Loucy (cell line): ENCODE results near the gene SHISAL2A.

Experiments used
- H2AFZ ChIP-seq: fragments of 200-600 bp; sonication (generic); 2 replicates; pipeline ENCODE4 v1.6.0; 2016; ENCODE audit warnings: antibody characterized with exemption, mild to moderate bottlenecking, low read length, moderate library complexity
- H3F3A ChIP-seq: fragments of 200-600 bp; 2 replicates; pipeline ENCODE4 v1.6.0; 2016; ENCODE audit warnings: antibody characterized with exemption, low read depth, mild to moderate bottlenecking
- H3K27me3 ChIP-seq: fragments of 200-600 bp; sonication (generic); 2 replicates; pipeline ENCODE4 v1.6.1; 2014; ENCODE audit warnings: low read length, mild to moderate bottlenecking; ENCODE audit not compliant: insufficient read depth, poor library complexity, severe bottlenecking
- H3K36me3 ChIP-seq: fragments of 200-600 bp; sonication (generic); 2 replicates; pipeline ENCODE4 v1.6.1; 2016; ENCODE audit warnings: low read length; ENCODE audit not compliant: insufficient read depth
- H3K4me1 ChIP-seq: fragments of 200-600 bp; sonication (generic); 2 replicates; pipeline ENCODE4 v1.5.1; 2014; ENCODE audit warnings: low read length, mild to moderate bottlenecking; ENCODE audit not compliant: insufficient read depth, poor library complexity, severe bottlenecking
- H3K4me2 ChIP-seq: fragments of 200-600 bp; sonication (generic); 2 replicates; pipeline ENCODE4 v1.6.0; 2014; ENCODE audit warnings: antibody characterized with exemption, low read length, low read depth, mild to moderate bottlenecking; ENCODE audit not compliant: poor library complexity, severe bottlenecking
- H3K4me3 ChIP-seq: fragments of 200-600 bp; sonication (generic); 2 replicates; pipeline ENCODE4 v1.5.1; 2014; ENCODE audit warnings: low read length, mild to moderate bottlenecking, mixed read lengths; ENCODE audit not compliant: poor library complexity, severe bottlenecking
- H3K79me2 ChIP-seq: fragments of 200-600 bp; sonication (generic); 2 replicates; pipeline ENCODE4 v1.6.1; 2014; ENCODE audit warnings: low read length; ENCODE audit not compliant: insufficient read depth
- H3K9ac ChIP-seq: fragments of 200-600 bp; sonication (generic); 2 replicates; pipeline ENCODE4 v1.6.0; 2014; ENCODE audit warnings: mild to moderate bottlenecking, low read depth, low read length, moderate library complexity; ENCODE audit not compliant: poor library complexity, severe bottlenecking
- H3K9me2 ChIP-seq: fragments of 200-600 bp; sonication (generic); replicated peaks from 2 replicates; pipeline ENCODE4 v1.6.1; 2016; ENCODE audit warnings: low read depth, low read length, mixed read lengths
- H3K9me3 ChIP-seq: fragments of 200-600 bp; sonication (generic); 2 replicates; pipeline ENCODE4 v1.6.1; 2014; ENCODE audit warnings: mild to moderate bottlenecking, antibody characterized with exemption, low read length, low read depth; ENCODE audit not compliant: insufficient read depth
- H4K20me1 ChIP-seq: fragments of 200-600 bp; sonication (generic); 2 replicates; pipeline ENCODE4 v1.6.0; 2014; ENCODE audit warnings: antibody characterized with exemption, low read length, mild to moderate bottlenecking; ENCODE audit not compliant: insufficient read depth, poor library complexity, severe bottlenecking
- CTCF ChIP-seq: fragments of 200-600 bp; sonication (generic); conservative IDR thresholded peaks from 2 replicates; pipeline ENCODE4 v1.5.1; 2014; ENCODE audit warnings: mild to moderate bottlenecking, antibody characterized with exemption, low read length
- EZH2phosphoT487 ChIP-seq: fragments of 200-600 bp; IDR thresholded peaks from 2 replicates; pipeline ENCODE4 v1.6.1; 2018; ENCODE audit warnings: antibody characterized with exemption, mild to moderate bottlenecking, moderate library complexity, borderline replicate concordance

The SHISAL2A gene

GRCh38 chr1:52660807-52661206 lies 27.8 kb downstream of the SHISAL2A start:
- H3K9me2 ChIP-seq, result no peaks in the 10 kb centered on the region
- no peaks in the 10 kb centered on the region for H4K20me1 ChIP-seq
- H3K9me3 ChIP-seq, result no peaks in the 10 kb centered on the region
- no peak overlapping the region for H2AFZ ChIP-seq
- no peaks in the 10 kb centered on the region for H3K4me1 ChIP-seq
- TF ChIP-seq EZH2phosphoT487 (no peak), CTCF (no peak)
- H3K36me3 ChIP-seq, result no peaks in the 10 kb centered on the region
- no peak overlapping the region for H3K4me2 ChIP-seq
- H3K4me3 ChIP-seq, result no peak overlapping the region
- no peak overlapping the region for H3K9ac ChIP-seq
- no peaks in the 10 kb centered on the region for H3F3A ChIP-seq
- H3K79me2 ChIP-seq, result no peaks in the 10 kb centered on the region
- H3K27me3 ChIP-seq, result no peaks in the 10 kb centered on the region

- Histone ChIP-seq H4K20me1 (no peaks in the 10 kb centered on the region), H3K9me2 (no peaks in the 10 kb centered on the region), H3K9ac (no peak overlapping the region), H3K4me1 (no peaks in the 10 kb centered on the region), H3K4me2 (no peak overlapping the region), H3K4me3 (no peak overlapping the region), H2AFZ (peak overlapping the region; percentile 34; the same call in 1 of the 2 replicates), H3K36me3 (no peaks in the 10 kb centered on the region), H3K9me3 (no peaks in the 10 kb centered on the region), H3K27me3 (no peaks in the 10 kb centered on the region), H3F3A (no peaks in the 10 kb centered on the region), H3K79me2 (no peaks in the 10 kb centered on the region)
- TF ChIP-seq EZH2phosphoT487 (no peak), CTCF (no peak)
Observed at GRCh38 chr1:52662645-52663313, 29.8 kb downstream of the SHISAL2A start.

- no peak overlapping the region for H3K4me2 ChIP-seq
- no peak overlapping the region for H2AFZ ChIP-seq
- H3K9ac ChIP-seq, result no peak overlapping the region
- H3K9me3 ChIP-seq, result no peaks in the 10 kb centered on the region
- no peaks in the 10 kb centered on the region for H3K9me2 ChIP-seq
- no peaks in the 10 kb centered on the region for H3F3A ChIP-seq
- no peaks in the 10 kb centered on the region for H3K27me3 ChIP-seq
- no peaks in the 10 kb centered on the region for H4K20me1 ChIP-seq
- H3K79me2 ChIP-seq, result no peaks in the 10 kb centered on the region
- TF ChIP-seq CTCF (no peak), EZH2phosphoT487 (no peak)
- H3K4me1 ChIP-seq, result no peaks in the 10 kb centered on the region
- no peaks in the 10 kb centered on the region for H3K36me3 ChIP-seq
- H3K4me3 ChIP-seq, result no peak overlapping the region
Observed at GRCh38 chr1:52663716-52664115, 30.7 kb downstream of the SHISAL2A start.
